ENCODE data around the gene KCNG3. TPM values are rescaled to one million over a fixed set of nuclear protein-coding genes. Genes with fewer than 3 reads are reported as not detected.

The KCNG3 gene
- total and polyA plus RNA-seq, 2 of the 13 experiments (the other 11 are each of a cell fraction or from before 2014, with no cell fraction given), result 2.8 to 4.8 TPM

DNA sequence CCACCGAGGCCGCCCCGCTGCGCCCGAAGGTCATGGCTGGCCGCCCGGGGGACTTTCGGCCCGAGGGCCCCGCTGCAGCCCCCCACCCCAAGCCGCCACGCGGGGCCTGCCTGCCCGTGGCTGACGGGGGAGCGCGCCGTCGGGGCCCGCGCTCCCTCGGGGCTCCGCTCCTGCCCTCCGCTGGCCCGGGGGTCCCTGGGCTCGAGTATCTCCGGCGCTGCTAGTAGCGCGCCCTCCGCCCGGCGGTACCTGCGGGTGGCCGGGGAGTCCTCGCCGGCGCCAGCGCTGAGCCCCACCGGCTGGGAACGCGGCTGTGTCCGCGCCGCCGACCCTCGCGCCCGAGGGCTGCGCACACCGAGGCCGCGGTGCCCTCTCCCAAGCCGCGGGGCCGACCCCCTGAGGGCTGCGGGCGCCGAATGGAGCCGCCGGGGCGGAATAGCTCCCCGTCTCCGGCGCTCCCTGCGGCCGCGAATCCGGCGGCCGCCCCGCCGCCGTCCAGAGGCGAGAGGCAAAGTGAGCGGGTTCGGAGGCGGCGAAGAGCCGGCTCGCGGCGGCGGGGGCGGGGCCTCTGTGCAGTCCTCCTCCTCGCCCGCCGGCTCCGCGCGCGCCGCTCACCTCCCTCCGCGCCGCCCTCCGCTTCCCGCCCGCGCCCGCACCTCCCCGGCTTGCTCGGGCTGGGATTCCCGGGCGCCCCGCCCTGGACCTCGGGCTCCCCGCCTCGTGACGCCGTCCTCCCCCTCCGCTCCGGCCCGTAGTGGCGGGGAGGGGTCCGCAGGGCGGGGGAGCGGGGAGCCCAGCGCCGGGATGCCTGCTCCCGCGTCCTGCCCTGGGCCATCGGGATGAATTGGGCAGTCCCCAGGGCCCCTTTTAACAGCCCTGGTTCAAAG lies at the start of gene KCNG3 (continued):
- TF ChIP-seq, protein P1, sequence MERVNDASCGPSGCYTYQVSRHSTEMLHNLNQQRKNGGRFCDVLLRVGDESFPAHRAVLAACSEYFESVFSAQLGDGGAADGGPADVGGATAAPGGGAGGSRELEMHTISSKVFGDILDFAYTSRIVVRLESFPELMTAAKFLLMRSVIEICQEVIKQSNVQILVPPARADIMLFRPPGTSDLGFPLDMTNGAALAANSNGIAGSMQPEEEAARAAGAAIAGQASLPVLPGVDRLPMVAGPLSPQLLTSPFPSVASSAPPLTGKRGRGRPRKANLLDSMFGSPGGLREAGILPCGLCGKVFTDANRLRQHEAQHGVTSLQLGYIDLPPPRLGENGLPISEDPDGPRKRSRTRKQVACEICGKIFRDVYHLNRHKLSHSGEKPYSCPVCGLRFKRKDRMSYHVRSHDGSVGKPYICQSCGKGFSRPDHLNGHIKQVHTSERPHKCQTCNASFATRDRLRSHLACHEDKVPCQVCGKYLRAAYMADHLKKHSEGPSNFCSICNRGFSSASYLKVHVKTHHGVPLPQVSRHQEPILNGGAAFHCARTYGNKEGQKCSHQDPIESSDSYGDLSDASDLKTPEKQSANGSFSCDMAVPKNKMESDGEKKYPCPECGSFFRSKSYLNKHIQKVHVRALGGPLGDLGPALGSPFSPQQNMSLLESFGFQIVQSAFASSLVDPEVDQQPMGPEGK (CRISPR knock-in tag; IDR thresholded peaks at IDR 0.05), result peak; percentile 80
- TF ChIP-seq ZNF329 (CRISPR knock-in tag; IDR thresholded peaks at IDR 0.05; ENCODE audit: low read depth), result 0 out of 2 replicates have a peak, but pooled peaks have one; percentile 33
- 0 out of 2 replicates have a peak, but pooled peaks have one; percentile 22 for TF ChIP-seq AKAP8 (CRISPR knock-in tag; IDR thresholded peaks at IDR 0.05)
- TF ChIP-seq ZSCAN20 (CRISPR knock-in tag; IDR thresholded peaks at IDR 0.05; ENCODE audit: borderline replicate concordance), result peak; percentile 20; the same call in 1 of the 2 replicates
- peak; percentile 61 for TF ChIP-seq MED8 (CRISPR knock-in tag; IDR thresholded peaks at IDR 0.05; ENCODE audit: insufficient replicate concordance)
- TF ChIP-seq ZNF263 (CRISPR knock-in tag; IDR thresholded peaks at IDR 0.05), result peak; percentile 83
- peak; percentile 78 to 86 for TF ChIP-seq POLR2A (IDR thresholded peaks at IDR 0.05; ENCODE audit: insufficient read depth in 1 of 2, low read depth in 2 of 2, low read length in 2 of 2)
- no peak for TF ChIP-seq HDAC6 (IDR thresholded peaks at IDR 0.05; ENCODE audit: low read depth, low read length)
- peak; percentile 30; the same call in 1 of the 2 replicates for TF ChIP-seq DMAP1 (CRISPR knock-in tag; IDR thresholded peaks at IDR 0.05)
- peak; percentile 69; the same call in 1 of the 2 replicates for TF ChIP-seq ZNF564 (CRISPR knock-in tag; IDR thresholded peaks at IDR 0.05)
- 0 out of 2 replicates have a peak, but pooled peaks have one; percentile 61 for TF ChIP-seq SATB2 (CRISPR knock-in tag; IDR thresholded peaks at IDR 0.05)
- TF ChIP-seq ZNF543 (CRISPR knock-in tag; IDR thresholded peaks at IDR 0.05), result no peak
- TF ChIP-seq, protein P2, sequence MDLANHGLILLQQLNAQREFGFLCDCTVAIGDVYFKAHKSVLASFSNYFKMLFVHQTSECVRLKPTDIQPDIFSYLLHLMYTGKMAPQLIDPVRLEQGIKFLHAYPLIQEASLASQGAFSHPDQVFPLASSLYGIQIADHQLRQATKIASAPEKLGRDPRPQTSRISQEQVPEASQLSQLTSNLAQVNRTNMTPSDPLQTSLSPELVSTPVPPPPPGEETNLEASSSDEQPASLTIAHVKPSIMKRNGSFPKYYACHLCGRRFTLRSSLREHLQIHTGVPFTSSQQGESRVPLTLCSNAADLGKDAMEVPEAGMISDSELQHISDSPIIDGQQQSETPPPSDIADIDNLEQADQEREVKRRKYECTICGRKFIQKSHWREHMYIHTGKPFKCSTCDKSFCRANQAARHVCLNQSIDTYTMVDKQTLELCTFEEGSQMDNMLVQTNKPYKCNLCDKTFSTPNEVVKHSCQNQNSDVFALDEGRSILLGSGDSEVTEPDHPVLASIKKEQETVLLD (CRISPR knock-in tag; IDR thresholded peaks at IDR 0.05; ENCODE audit: low read depth), result peak; percentile 63; the same call in 1 of the 2 replicates
- no peak for TF ChIP-seq SOX6 (IDR thresholded peaks at IDR 0.05)
- TF ChIP-seq SOX6 (CRISPR knock-in tag; IDR thresholded peaks at IDR 0.05), result peak; percentile 42; the same call in 1 of the 2 replicates
- TF ChIP-seq ELF3 (CRISPR knock-in tag; IDR thresholded peaks at IDR 0.05), result peak; percentile 12
- TF ChIP-seq REPIN1 (CRISPR knock-in tag; IDR thresholded peaks at IDR 0.05; ENCODE audit: borderline replicate concordance, low read depth), result no peak
- TF ChIP-seq, protein P3, sequence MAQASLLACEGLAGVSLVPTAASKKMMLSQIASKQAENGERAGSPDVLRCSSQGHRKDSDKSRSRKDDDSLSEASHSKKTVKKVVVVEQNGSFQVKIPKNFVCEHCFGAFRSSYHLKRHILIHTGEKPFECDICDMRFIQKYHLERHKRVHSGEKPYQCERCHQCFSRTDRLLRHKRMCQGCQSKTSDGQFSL (CRISPR knock-in tag; IDR thresholded peaks at IDR 0.05), result 0 out of 2 replicates have a peak, but pooled peaks have one; percentile 50
- peak; percentile 100 for TF ChIP-seq ZNF777 (CRISPR knock-in tag; IDR thresholded peaks at IDR 0.05)
- TF ChIP-seq ZNF567 (CRISPR knock-in tag; IDR thresholded peaks at IDR 0.05; ENCODE audit: borderline replicate concordance), result peak; percentile 21; the same call in 1 of the 2 replicates
- TF ChIP-seq, protein P4, sequence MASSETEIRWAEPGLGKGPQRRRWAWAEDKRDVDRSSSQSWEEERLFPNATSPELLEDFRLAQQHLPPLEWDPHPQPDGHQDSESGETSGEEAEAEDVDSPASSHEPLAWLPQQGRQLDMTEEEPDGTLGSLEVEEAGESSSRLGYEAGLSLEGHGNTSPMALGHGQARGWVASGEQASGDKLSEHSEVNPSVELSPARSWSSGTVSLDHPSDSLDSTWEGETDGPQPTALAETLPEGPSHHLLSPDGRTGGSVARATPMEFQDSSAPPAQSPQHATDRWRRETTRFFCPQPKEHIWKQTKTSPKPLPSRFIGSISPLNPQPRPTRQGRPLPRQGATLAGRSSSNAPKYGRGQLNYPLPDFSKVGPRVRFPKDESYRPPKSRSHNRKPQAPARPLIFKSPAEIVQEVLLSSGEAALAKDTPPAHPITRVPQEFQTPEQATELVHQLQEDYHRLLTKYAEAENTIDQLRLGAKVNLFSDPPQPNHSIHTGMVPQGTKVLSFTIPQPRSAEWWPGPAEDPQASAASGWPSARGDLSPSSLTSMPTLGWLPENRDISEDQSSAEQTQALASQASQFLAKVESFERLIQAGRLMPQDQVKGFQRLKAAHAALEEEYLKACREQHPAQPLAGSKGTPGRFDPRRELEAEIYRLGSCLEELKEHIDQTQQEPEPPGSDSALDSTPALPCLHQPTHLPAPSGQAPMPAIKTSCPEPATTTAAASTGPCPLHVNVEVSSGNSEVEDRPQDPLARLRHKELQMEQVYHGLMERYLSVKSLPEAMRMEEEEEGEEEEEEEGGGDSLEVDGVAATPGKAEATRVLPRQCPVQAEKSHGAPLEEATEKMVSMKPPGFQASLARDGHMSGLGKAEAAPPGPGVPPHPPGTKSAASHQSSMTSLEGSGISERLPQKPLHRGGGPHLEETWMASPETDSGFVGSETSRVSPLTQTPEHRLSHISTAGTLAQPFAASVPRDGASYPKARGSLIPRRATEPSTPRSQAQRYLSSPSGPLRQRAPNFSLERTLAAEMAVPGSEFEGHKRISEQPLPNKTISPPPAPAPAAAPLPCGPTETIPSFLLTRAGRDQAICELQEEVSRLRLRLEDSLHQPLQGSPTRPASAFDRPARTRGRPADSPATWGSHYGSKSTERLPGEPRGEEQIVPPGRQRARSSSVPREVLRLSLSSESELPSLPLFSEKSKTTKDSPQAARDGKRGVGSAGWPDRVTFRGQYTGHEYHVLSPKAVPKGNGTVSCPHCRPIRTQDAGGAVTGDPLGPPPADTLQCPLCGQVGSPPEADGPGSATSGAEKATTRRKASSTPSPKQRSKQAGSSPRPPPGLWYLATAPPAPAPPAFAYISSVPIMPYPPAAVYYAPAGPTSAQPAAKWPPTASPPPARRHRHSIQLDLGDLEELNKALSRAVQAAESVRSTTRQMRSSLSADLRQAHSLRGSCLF (CRISPR knock-in tag; IDR thresholded peaks at IDR 0.05; ENCODE audit: borderline replicate concordance), result no peak
